ENCODE data around the gene GRIN1.

GRIN1 gene

GRCh38 chr9:137138722-137139467 is at the start of gene GRIN1:
Gene GRIN1 (plus strand): TSS chr9:137139154. CDS start chr9:137139487, 333 bp downstream.
- peak; percentile 66 for DNase-seq (ENCODE audit: low spot score)
- CTCF ChIA-PET: interaction anchor here (0.6 to 2.0 kb wide), 2 partner anchors 38 to 98 kb away, joined by 3 to 11 read pairs; no protein-coding TSS in a partner anchor
- POLR2A ChIA-PET (ENCODE audit: low non-redundant PET): no interaction called here
- no peak within 1 kb of the TSS for H3K27ac ChIP-seq
- no peak for TF ChIP-seq CTCF (conservative IDR thresholded peaks at IDR 0.05; ENCODE audit: low read depth)

GRCh38 chr9:137089232-137089947 is 49.6 kb upstream of the GRIN1 start:
- no peak for TF ChIP-seq CTCF (conservative IDR thresholded peaks at IDR 0.05; ENCODE audit: low read depth)
- DNase-seq (ENCODE audit: low spot score): no peak
- ChIA-PET POLR2A (ENCODE audit: low non-redundant PET) (interaction anchor here (0.5 kb wide), 1 partner anchor 180 kb away, joined by 3 read pairs; no protein-coding TSS in a partner anchor), CTCF (interaction anchor here (0.7 to 3.2 kb wide), 4 partner anchors 18 to 55 kb away, joined by 3 to 12 read pairs (median 4); no protein-coding TSS in a partner anchor)
- peak overlapping the region; percentile 34 for H3K27ac ChIP-seq

- POLR2A ChIA-PET (ENCODE audit: low non-redundant PET): interaction anchor here (2.0 kb wide), 1 partner anchor 9 kb away, joined by 8 read pairs; the partner anchor contains the start of gene MAN1B1
These were observed 43.1 kb upstream of the GRIN1 start for GRCh38 chr9:137095664-137096517.

GRCh38 chr9:137096785-137097546 is 42.0 kb upstream of the GRIN1 start:
- no peak overlapping the region for H3K27ac ChIP-seq
- POLR2A ChIA-PET (ENCODE audit: low non-redundant PET): interaction anchor here (2.0 kb wide), 1 partner anchor 10 kb away, joined by 8 read pairs; the partner anchor contains the start of gene MAN1B1
- no peak for DNase-seq (ENCODE audit: low spot score)
- no peak for TF ChIP-seq CTCF (conservative IDR thresholded peaks at IDR 0.05; ENCODE audit: low read depth)
- CTCF ChIA-PET: interaction anchor here (0.6 to 1.2 kb wide), 4 partner anchors 10 to 79 kb away, joined by 3 to 5 read pairs (median 4); partner anchors contain the start of genes MAN1B1 and NPDC1

More at GRCh38 chr9:137095664-137096517, 43.1 kb upstream of the GRIN1 start:
- TF ChIP-seq CTCF (conservative IDR thresholded peaks at IDR 0.05; ENCODE audit: low read depth): no peak; the same call in 1 of the 2 replicates
- H3K27ac ChIP-seq: 0 out of 2 replicates have a peak overlapping the region, but pooled peaks have one; percentile 1
- DNase-seq (ENCODE audit: low spot score): no peak
- CTCF ChIA-PET: interaction anchor here (0.5 to 1.2 kb wide), 4 partner anchors 45 to 176 kb away, joined by 3 to 6 read pairs (median 4); no protein-coding TSS in a partner anchor

- POLR2A ChIA-PET (ENCODE audit: low non-redundant PET): interaction anchor here (2.0 kb wide), 1 partner anchor 11 kb away, joined by 8 read pairs; the partner anchor contains the start of gene MAN1B1
These were observed 41.0 kb upstream of the GRIN1 start for GRCh38 chr9:137097761-137098462.

More at GRCh38 chr9:137097761-137098462, 41.0 kb upstream of the GRIN1 start:
- no peak for TF ChIP-seq CTCF (conservative IDR thresholded peaks at IDR 0.05; ENCODE audit: low read depth)
- no peak overlapping the region for H3K27ac ChIP-seq
- CTCF ChIA-PET: interaction anchor here (0.5 to 1.2 kb wide), 5 partner anchors 11 to 340 kb away, joined by 3 to 5 read pairs (median 4); partner anchors contain the start of genes LCN8 and MAN1B1
- no peak for DNase-seq (ENCODE audit: low spot score)

Measured in RWPE1 (cell line).